Mesenchymal stem cell (in vitro differentiated cells and primary cell): ENCODE measurements around the gene RSPO3.

Experiments used
- DNase-seq: peaks from one replicate; pipeline ENCODE4 v3.0.0-alpha.2; 2013
- H2AFZ ChIP-seq: one replicate; pipeline ENCODE4 v1.6.1; 2013; ENCODE audit warnings: low read depth, mild to moderate bottlenecking, control low read depth, inconsistent platforms, low read length, moderate library complexity
- H2AK5ac ChIP-seq: 2 replicates; pipeline ENCODE4 v1.6.1; 2013; ENCODE audit warnings: low read length, moderate library complexity, mild to moderate bottlenecking, inconsistent platforms; ENCODE audit not compliant: severe bottlenecking
- H2BK120ac ChIP-seq: one replicate; pipeline ENCODE4 v1.6.1; 2013; ENCODE audit warnings: low read depth, mild to moderate bottlenecking, inconsistent platforms, low read length, moderate library complexity
- H2BK12ac ChIP-seq, 2 experiments: one replicate each; pipeline ENCODE4 v1.6.1; 2013; ENCODE audit warnings: inconsistent platforms in 2 of 2, low read length in 2 of 2, mild to moderate bottlenecking in 2 of 2, moderate library complexity in 2 of 2, control low read depth in 1 of 2
- H2BK15ac ChIP-seq: one replicate; pipeline ENCODE4 v1.6.1; 2013; ENCODE audit warnings: mild to moderate bottlenecking, low read depth, inconsistent platforms; ENCODE audit not compliant: poor library complexity, severe bottlenecking
- H2BK5ac ChIP-seq: 2 replicates; pipeline ENCODE4 v1.6.1; 2013; ENCODE audit warnings: low read depth, mild to moderate bottlenecking, low read length, control low read depth, inconsistent platforms; ENCODE audit not compliant: poor library complexity, severe bottlenecking
- H3K14ac ChIP-seq, 2 experiments: one replicate each; pipeline ENCODE4 v1.6.1; 2013; ENCODE audit warnings: inconsistent platforms in 2 of 2, low read length in 2 of 2, control low read depth in 1 of 2, mild to moderate bottlenecking in 1 of 2, moderate library complexity in 1 of 2
- H3K18ac ChIP-seq, 2 experiments: one replicate each; pipeline ENCODE4 v1.6.1; 2013; ENCODE audit warnings: inconsistent platforms in 2 of 2, low read length in 2 of 2, control low read depth in 1 of 2, low read depth in 1 of 2, mild to moderate bottlenecking in 1 of 2
- H3K23ac ChIP-seq, 2 experiments: one replicate each; pipeline ENCODE4 v1.6.1; 2013; ENCODE audit warnings: inconsistent platforms in 2 of 2, low read length in 2 of 2, mild to moderate bottlenecking in 2 of 2, moderate library complexity in 2 of 2, control low read depth in 1 of 2
- H3K27ac ChIP-seq: 2 replicates; pipeline ENCODE4 v1.5.1; 2013; ENCODE audit warnings: mild to moderate bottlenecking, moderate library complexity, low read length, control low read depth, inconsistent platforms; ENCODE audit not compliant: poor library complexity, severe bottlenecking
- H3K27me3 ChIP-seq, 2 experiments: 2 replicates each; pipeline versions ENCODE4 v1.6.1 to v1.7.0; 2013; ENCODE audit warnings: low read length in 2 of 2, mild to moderate bottlenecking in 2 of 2, moderate library complexity in 2 of 2, control low read depth in 1 of 2, inconsistent platforms in 1 of 2; ENCODE audit not compliant: control insufficient read depth in 1 of 2, insufficient read depth in 1 of 2
- H3K36me3 ChIP-seq, 2 experiments: 2 replicates each; pipeline versions ENCODE4 v1.6.1 to v1.7.0; 2013; ENCODE audit warnings: low read length in 2 of 2, control low read depth in 1 of 2, inconsistent platforms in 1 of 2, low read depth in 1 of 2, mild to moderate bottlenecking in 1 of 2; ENCODE audit not compliant: insufficient read depth in 2 of 2, control insufficient read depth in 1 of 2
- H3K4ac ChIP-seq, 2 experiments: one replicate each; pipeline ENCODE4 v1.6.1; 2013; ENCODE audit warnings: inconsistent platforms in 2 of 2, low read length in 2 of 2, mild to moderate bottlenecking in 2 of 2, moderate library complexity in 2 of 2, control low read depth in 1 of 2, low read depth in 1 of 2
- H3K4me1 ChIP-seq: 2 replicates; pipeline ENCODE4 v1.6.1; 2013; ENCODE audit warnings: low read depth, low read length, control low read depth; ENCODE audit not compliant: control insufficient read depth, insufficient read depth
- H3K4me2 ChIP-seq: 2 replicates; pipeline ENCODE4 v1.6.1; 2013; ENCODE audit warnings: low read length, mild to moderate bottlenecking, inconsistent platforms; ENCODE audit not compliant: poor library complexity, severe bottlenecking
- H3K4me3 ChIP-seq, 2 experiments: 2 replicates each; pipeline versions ENCODE4 v1.5.1 to v1.7.0; 2013; ENCODE audit warnings: low read length in 2 of 2, mild to moderate bottlenecking in 2 of 2, control low read depth in 1 of 2, low read depth in 1 of 2; ENCODE audit not compliant: insufficient read depth in 1 of 2
- H3K79me1 ChIP-seq: replicated peaks from 2 replicates; pipeline ENCODE4 v1.6.1; 2013; ENCODE audit warnings: mild to moderate bottlenecking, control low read depth, low read length, inconsistent platforms; ENCODE audit not compliant: poor library complexity, severe bottlenecking
- H3K9ac ChIP-seq: 2 replicates; pipeline ENCODE4 v1.7.0; 2013; ENCODE audit warnings: mild to moderate bottlenecking, low read length, moderate library complexity
- H3K9me3 ChIP-seq: 2 replicates; pipeline ENCODE4 v1.7.0; 2013; ENCODE audit warnings: mild to moderate bottlenecking, low read length; ENCODE audit not compliant: control insufficient read depth
- H4K8ac ChIP-seq: one replicate; pipeline ENCODE4 v1.6.1; 2013; ENCODE audit warnings: inconsistent platforms, mild to moderate bottlenecking, low read length, moderate library complexity
- H4K91ac ChIP-seq: one replicate; pipeline ENCODE4 v1.6.1; 2013; ENCODE audit warnings: mild to moderate bottlenecking, low read length, inconsistent platforms
- WGBS: methylation state at CpG from one replicate; pipeline ENCODE4 v1.1.7; 2013; ENCODE audit warnings: mixed read lengths; 5-methylcytosine and 5-hydroxymethylcytosine counted together

Gene RSPO3

DNA sequence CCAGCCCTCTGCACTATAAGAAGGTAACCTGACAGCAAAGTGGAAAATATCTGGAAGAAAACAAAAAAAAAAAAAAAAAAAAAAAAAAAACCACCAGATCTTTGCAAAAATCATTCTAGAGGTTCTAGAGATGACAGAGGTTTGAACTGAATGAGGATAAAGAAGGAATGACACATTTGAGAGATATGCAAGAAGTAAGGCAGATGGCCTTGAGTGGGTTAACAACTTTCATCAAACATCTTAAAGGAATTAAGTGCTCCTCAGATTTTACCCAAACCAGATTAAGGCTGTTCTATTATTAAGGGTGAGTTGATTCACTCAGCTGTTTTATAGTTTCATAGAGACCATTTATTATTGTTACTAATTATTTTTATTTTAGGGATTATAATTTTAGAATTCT, 62.0 kb downstream of the RSPO3 start:
- Histone ChIP-seq H4K91ac (no peak overlapping the region), H4K8ac (no peak overlapping the region), H3K4me1 (no peaks in the 10 kb centered on the region), H2BK12ac (no peak overlapping the region), H2BK120ac (no peak overlapping the region), H3K79me1 (no peaks in the 10 kb centered on the region), H2BK5ac (no peak overlapping the region), H3K23ac (no peak overlapping the region), H3K9me3 (no peaks in the 10 kb centered on the region), H2AFZ (no peak overlapping the region), H3K14ac (no peak overlapping the region), H3K27me3 (no peaks in the 10 kb centered on the region), H3K18ac (no peak overlapping the region), H3K27ac (no peak overlapping the region), H2BK15ac (no peak overlapping the region), H2AK5ac (no peak overlapping the region), H3K4me3 (no peak overlapping the region), H3K4ac (no peak overlapping the region), H3K36me3 (no peaks in the 10 kb centered on the region), H3K4me2 (no peak overlapping the region), H3K9ac (no peak overlapping the region)
- DNase-seq = no peak

DNA sequence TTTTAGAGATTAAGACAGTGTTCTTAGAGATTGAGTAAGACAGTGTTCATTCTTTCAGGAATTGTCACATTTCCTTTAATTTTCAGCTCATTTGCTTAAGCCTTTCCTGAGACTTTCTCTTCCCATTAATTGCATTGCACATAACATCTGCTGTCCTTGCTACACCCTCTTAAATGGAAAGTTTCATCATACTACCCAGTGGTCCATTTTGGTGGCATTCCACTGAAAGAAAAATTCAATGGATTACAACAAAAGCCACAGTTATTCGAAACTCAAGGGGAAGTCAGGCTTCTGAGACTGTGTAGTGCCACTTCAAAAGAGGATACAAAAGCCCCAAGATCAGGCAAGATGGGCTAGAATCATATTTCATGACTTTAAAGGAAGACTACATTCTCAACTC, 64.0 kb downstream of the RSPO3 start:
- H3K9ac ChIP-seq = no peak overlapping the region
- H4K8ac ChIP-seq = no peak overlapping the region
- no peak overlapping the region for H3K4me2 ChIP-seq
- no peak overlapping the region for H2BK15ac ChIP-seq
- WGBS = 75% methylated on average over 1 of the region's 1 CpG
- no peak overlapping the region for H3K27ac ChIP-seq
- no peak overlapping the region for H2AK5ac ChIP-seq
- H3K23ac ChIP-seq = no peak overlapping the region
- no peak overlapping the region for H3K4ac ChIP-seq
- H3K79me1 ChIP-seq = no peaks in the 10 kb centered on the region
- H3K4me3 ChIP-seq = no peak overlapping the region
- no peaks in the 10 kb centered on the region for H3K4me1 ChIP-seq
- DNase-seq = peak; percentile 73
- no peak overlapping the region for H2AFZ ChIP-seq
- H3K9me3 ChIP-seq = no peaks in the 10 kb centered on the region
- H2BK120ac ChIP-seq = no peak overlapping the region
- no peak overlapping the region for H4K91ac ChIP-seq
- H2BK5ac ChIP-seq = no peak overlapping the region
- no peaks in the 10 kb centered on the region for H3K36me3 ChIP-seq
- no peak overlapping the region for H3K14ac ChIP-seq
- no peak overlapping the region for H2BK12ac ChIP-seq
- no peak overlapping the region for H3K18ac ChIP-seq
- H3K27me3 ChIP-seq = no peaks in the 10 kb centered on the region

DNA sequence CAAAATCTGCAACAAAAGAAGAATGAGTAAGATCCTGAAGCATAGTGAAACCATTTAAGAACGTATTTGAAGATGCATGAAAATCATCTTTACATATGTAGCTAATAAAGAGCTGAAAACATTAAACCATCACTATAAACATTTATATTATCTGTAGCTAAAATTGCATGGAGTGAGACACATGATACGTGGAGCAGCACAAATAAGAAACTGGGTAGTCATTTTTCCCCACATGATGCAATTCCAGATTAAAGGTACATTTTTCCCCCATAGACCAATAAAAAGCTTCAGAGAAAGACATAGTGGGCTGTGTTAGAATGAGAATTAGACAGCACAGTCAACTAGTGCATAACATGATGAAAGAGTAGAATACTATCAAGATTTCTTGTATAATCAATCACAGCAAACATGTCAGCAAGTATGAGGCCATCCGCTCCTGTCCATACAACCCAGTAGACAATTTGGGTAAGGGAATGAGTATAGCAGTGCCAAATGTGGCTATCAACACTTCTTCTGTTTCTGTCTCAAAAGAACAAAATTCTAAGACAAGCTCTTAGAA, 67.0 kb downstream of the RSPO3 start:
- H4K91ac ChIP-seq = no peak overlapping the region
- no peaks in the 10 kb centered on the region for H3K79me1 ChIP-seq
- no peaks in the 10 kb centered on the region for H3K9me3 ChIP-seq
- no peaks in the 10 kb centered on the region for H3K4me1 ChIP-seq
- H2BK15ac ChIP-seq = no peak overlapping the region
- H2BK5ac ChIP-seq = no peak overlapping the region
- H2AK5ac ChIP-seq = no peak overlapping the region
- H4K8ac ChIP-seq = no peak overlapping the region
- DNase-seq = no peak
- no peak overlapping the region for H3K27ac ChIP-seq
- H3K36me3 ChIP-seq = no peaks in the 10 kb centered on the region
- no peak overlapping the region for H2BK12ac ChIP-seq
- H2BK120ac ChIP-seq = no peak overlapping the region
- H3K9ac ChIP-seq = peak overlapping the region; percentile 18
- WGBS = no CpG with 5 or more reads among the region's 3 CpGs
- H3K27me3 ChIP-seq = no peaks in the 10 kb centered on the region
- no peak overlapping the region for H3K23ac ChIP-seq
- no peak overlapping the region for H3K14ac ChIP-seq
- H3K4me2 ChIP-seq = no peak overlapping the region
- H3K4ac ChIP-seq = no peak overlapping the region
- H3K4me3 ChIP-seq = no peak overlapping the region
- H3K18ac ChIP-seq = no peak overlapping the region
- no peak overlapping the region for H2AFZ ChIP-seq

DNA sequence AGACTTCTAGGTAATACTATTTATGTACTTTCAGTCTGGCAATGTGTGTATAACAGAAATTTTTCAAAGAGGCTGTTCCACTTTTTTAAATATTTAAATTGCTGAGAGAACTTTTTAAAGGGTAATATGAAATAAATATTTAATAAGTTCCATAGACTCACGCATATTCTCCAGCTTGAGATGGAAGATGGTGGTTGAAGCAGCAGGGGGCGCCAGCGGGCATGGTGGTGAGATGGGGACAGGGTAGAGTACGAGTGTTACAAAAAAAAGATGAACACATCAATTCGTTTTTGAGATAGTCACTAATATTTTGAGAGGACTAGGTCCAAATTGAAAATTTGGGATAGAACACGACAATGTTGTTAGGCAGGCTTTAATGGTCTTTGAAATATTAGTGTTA, 68.4 kb downstream of the RSPO3 start:
- Histone ChIP-seq H3K9ac (no peak overlapping the region), H2BK15ac (no peak overlapping the region), H3K9me3 (no peaks in the 10 kb centered on the region)

More for the DNA sequence above, 68.4 kb downstream of the RSPO3 start:
- Histone ChIP-seq H3K36me3 (no peaks in the 10 kb centered on the region), H3K27me3 (no peaks in the 10 kb centered on the region), H2AFZ (no peak overlapping the region), H3K18ac (no peak overlapping the region), H3K14ac (no peak overlapping the region), H4K91ac (no peak overlapping the region), H3K79me1 (no peaks in the 10 kb centered on the region), H3K27ac (no peak overlapping the region), H3K4me3 (no peak overlapping the region), H3K4me2 (no peak overlapping the region), H4K8ac (no peak overlapping the region), H3K4ac (no peak overlapping the region), H2BK12ac (no peak overlapping the region), H3K23ac (no peak overlapping the region), H3K4me1 (no peaks in the 10 kb centered on the region), H2AK5ac (no peak overlapping the region), H2BK120ac (no peak overlapping the region), H2BK5ac (no peak overlapping the region)
- no peak for DNase-seq
- WGBS = 58% methylated on average over 6 of the region's 6 CpGs
